HT1080 (cell line): ENCODE results near the gene SCML1. TPM values are rescaled to one million over a fixed set of nuclear protein-coding genes. Genes with fewer than 3 reads are reported as not detected.

Source experiments
- DNase-seq: peaks from one replicate; pipeline ENCODE4 v3.0.0-alpha.2; 2015; ENCODE audit warnings: low read depth
- total RNA-seq: library from RNA; depleted of rRNA; stranded (reverse); fragments of >200 nt; shearing (Covaris generic); gene quantifications from 2 replicates; pipeline ENCODE4 v1.2.3, GENCODE V29; 2014; rRNA removed

Gene SCML1
- total RNA-seq, 1 experiment from 2014 or later, result 19.6 TPM

GRCh38 chrX:17788956-17789562 lies 51.8 kb downstream of the SCML1 start:
- no peak for DNase-seq

- no peak for DNase-seq
Observed at GRCh38 chrX:17792826-17793225, 55.5 kb downstream of the SCML1 start.

- no peak for DNase-seq
Observed at GRCh38 chrX:17798921-17799320, 61.6 kb downstream of the SCML1 start.

- no peak for DNase-seq
Observed at GRCh38 chrX:17801431-17801830, 64.1 kb downstream of the SCML1 start.

- no peak for DNase-seq
Observed at GRCh38 chrX:17802756-17803155, 65.5 kb downstream of the SCML1 start.

- no peak for DNase-seq
Observed at GRCh38 chrX:17803449-17803848, 66.2 kb downstream of the SCML1 start.

Other genes with a start within 250 kb of the SCML1 start
- gene RAI2, start 123.8 kb downstream of the SCML1 start, total RNA-seq, result not detected in 2 replicates